Measurements from ENCODE around the gene BIN2. TPM values are rescaled to one million over a fixed set of nuclear protein-coding genes. Genes with fewer than 3 reads are reported as not detected.
"Not testable (repeated sequence)": the region's sequence is repeated elsewhere in the genome, so short reads cannot be mapped to it uniquely, and the experiment has no call there.

BIN2 gene
- total and polyA plus RNA-seq, 8 donors: 3.8 to 46.0 (median 6.2) TPM

GRCh38 chr12:51339750-51340149, 15.8 kb upstream of the BIN2 start:
- TF ChIP-seq CTCF (IDR thresholded peaks at IDR 0.05): no peak
- H3K27me3 ChIP-seq: no peaks in the 10 kb centered on the region
- H3K36me3 ChIP-seq: no peaks in the 10 kb centered on the region
- intact Hi-C loops (cut with DNase I): loop anchor here in 1 of 2 donors (10.0 kb wide), 1 partner anchor 65 kb away; the partner anchor contains the start of gene SMAGP
- peaks cover 4 to 31% of the 10 kb centered on the region in 2 donors for H3K4me1 ChIP-seq
- no peak overlapping the region for H3K27ac ChIP-seq
- H3K4me3 ChIP-seq: no peak overlapping the region
- DNase-seq (no peak), ATAC-seq (no peak)
- no peaks in the 10 kb centered on the region for H3K9me3 ChIP-seq

- DNase-seq; H3K27me3 ChIP-seq; H3K9me3 ChIP-seq; H3K36me3 ChIP-seq; ATAC-seq; H3K27ac ChIP-seq; H3K4me3 ChIP-seq; intact Hi-C loops (cut with DNase I): not testable (repeated sequence)
- H3K4me1 ChIP-seq: peaks cover 4 to 38% of the 10 kb centered on the region in 2 donors
These were observed 13.4 kb upstream of the BIN2 start for GRCh38 chr12:51337336-51337735.

GRCh38 chr12:51335931-51336330, 12.0 kb upstream of the BIN2 start:
- no peak overlapping the region for H3K4me3 ChIP-seq
- H3K27me3 ChIP-seq: no peaks in the 10 kb centered on the region
- no peaks in the 10 kb centered on the region for H3K9me3 ChIP-seq
- no peak for TF ChIP-seq CTCF (IDR thresholded peaks at IDR 0.05)
- peak overlapping the region; percentile 26 to 64 for H3K27ac ChIP-seq
- intact Hi-C loops (cut with DNase I): no loop called here
- DNase-seq: peak in 1 of 4 donors; percentile 24
- no peaks in the 10 kb centered on the region for H3K36me3 ChIP-seq
- H3K4me1 ChIP-seq: peaks cover 4 to 32% of the 10 kb centered on the region in 2 donors
- ATAC-seq: peak; percentile 89

GRCh38 chr12:51334764-51335163, 10.8 kb upstream of the BIN2 start:
- Histone ChIP-seq H3K4me1 (peaks cover 4 to 33% of the 10 kb centered on the region in 2 donors), H3K9me3 (no peaks in the 10 kb centered on the region), H3K4me3 (no peak overlapping the region), H3K27ac (peak overlapping the region in 1 of 2 donors; percentile 64), H3K36me3 (no peaks in the 10 kb centered on the region), H3K27me3 (no peaks in the 10 kb centered on the region)
- no peak for DNase-seq
- intact Hi-C loops (cut with DNase I): no loop called here
- TF ChIP-seq CTCF (IDR thresholded peaks at IDR 0.05): no peak
- ATAC-seq: no peak

- no peak for ATAC-seq
These were observed 9.6 kb upstream of the BIN2 start for GRCh38 chr12:51333536-51333935.

More at GRCh38 chr12:51333536-51333935, 9.6 kb upstream of the BIN2 start:
- no peaks in the 10 kb centered on the region for H3K36me3 ChIP-seq
- H3K27ac ChIP-seq: no peak overlapping the region
- no peaks in the 10 kb centered on the region for H3K9me3 ChIP-seq
- peaks cover 4 to 45% of the 10 kb centered on the region in 2 donors for H3K4me1 ChIP-seq
- intact Hi-C loops (cut with DNase I): no loop called here
- no peaks in the 10 kb centered on the region for H3K27me3 ChIP-seq
- no peak for TF ChIP-seq CTCF (IDR thresholded peaks at IDR 0.05)
- DNase-seq: no peak
- H3K4me3 ChIP-seq: no peak overlapping the region

Measured in left lung (tissue), 10 donors.